Measurements from ENCODE around the gene TMBIM6. TPM values are rescaled to one million over a fixed set of nuclear protein-coding genes. Genes with fewer than 3 reads are reported as not detected.

TMBIM6 gene
- total and polyA plus RNA-seq, 9 of the 15 experiments (the other 6 are each of a cell fraction or from before 2014, with no cell fraction given) = 147 to 1,288 (median 352) TPM

DNA sequence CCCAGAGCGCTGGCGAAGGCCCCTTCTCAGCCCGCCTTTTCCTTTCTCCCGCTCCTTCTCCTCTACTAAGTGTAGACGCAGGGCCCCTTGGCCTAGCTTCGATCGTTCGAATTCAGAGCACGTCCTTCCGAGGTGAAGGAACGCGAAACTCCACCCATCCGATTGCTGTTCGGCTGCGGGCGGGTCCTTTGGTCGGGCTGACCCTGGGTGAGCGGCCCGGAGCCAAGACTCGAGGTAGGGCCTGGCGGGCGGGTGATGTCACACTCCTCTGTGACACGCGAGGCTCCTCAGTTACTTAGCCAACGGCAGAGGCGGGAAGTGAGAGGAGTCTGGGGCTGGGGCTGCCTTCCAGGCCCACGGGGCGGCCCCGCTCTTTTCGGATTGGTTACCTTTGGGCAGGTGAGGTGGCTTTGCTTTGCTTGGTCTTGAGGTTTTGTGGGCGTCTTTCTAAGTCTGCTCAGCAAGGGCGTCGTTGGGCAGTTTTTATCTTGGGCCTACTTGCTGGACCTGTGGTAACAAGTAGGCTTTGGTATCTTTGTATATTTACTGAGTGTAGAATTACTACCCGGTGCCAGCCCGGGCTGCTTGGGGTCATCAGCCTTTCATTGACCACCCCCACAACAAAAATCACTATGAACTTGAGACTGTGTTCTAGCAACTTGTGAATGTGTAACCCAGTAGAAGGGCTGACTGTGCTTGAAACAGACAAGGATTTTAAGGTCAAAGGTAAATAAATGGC, 694 bp downstream of the TMBIM6 start (continued):
- TF ChIP-seq NR2C1 (IDR thresholded peaks at IDR 0.05) (no peak), NR2C1 (tag; IDR thresholded peaks at IDR 0.05) (peak; percentile 17; the same call in 1 of the 2 replicates), ZNF41 (CRISPR knock-in tag; conservative IDR thresholded peaks at IDR 0.05) (no peak), ZNF75A (CRISPR knock-in tag; IDR thresholded peaks at IDR 0.05) (no peak), ZNF23 (CRISPR knock-in tag; IDR thresholded peaks at IDR 0.05) (no peak), JUND (IDR thresholded peaks at IDR 0.05; ENCODE audit: borderline replicate concordance, low read depth, low read length) (peak; percentile 86), JUND (tag; IDR thresholded peaks at IDR 0.05; ENCODE audit: borderline replicate concordance, low read depth, low read length) (peak; percentile 54; the same call in 1 of the 3 replicates), RBM17 (IDR thresholded peaks at IDR 0.05; ENCODE audit: borderline replicate concordance, low read depth, low read length) (no peak), ELF1 (tag; IDR thresholded peaks at IDR 0.05) (peak; percentile 37; the same call in 1 of the 2 replicates), SMAD4 (CRISPR knock-in tag; conservative IDR thresholded peaks at IDR 0.05) (peak; percentile 16), ATF1 (CRISPR knock-in tag; IDR thresholded peaks at IDR 0.05) (no peak), ATF1 (tag; IDR thresholded peaks at IDR 0.05) (peak; percentile 66; the same call in 1 of the 2 replicates), WHSC1 (IDR thresholded peaks at IDR 0.05; ENCODE audit: low read length) (no peak)
- TF ChIP-seq, protein P1, sequence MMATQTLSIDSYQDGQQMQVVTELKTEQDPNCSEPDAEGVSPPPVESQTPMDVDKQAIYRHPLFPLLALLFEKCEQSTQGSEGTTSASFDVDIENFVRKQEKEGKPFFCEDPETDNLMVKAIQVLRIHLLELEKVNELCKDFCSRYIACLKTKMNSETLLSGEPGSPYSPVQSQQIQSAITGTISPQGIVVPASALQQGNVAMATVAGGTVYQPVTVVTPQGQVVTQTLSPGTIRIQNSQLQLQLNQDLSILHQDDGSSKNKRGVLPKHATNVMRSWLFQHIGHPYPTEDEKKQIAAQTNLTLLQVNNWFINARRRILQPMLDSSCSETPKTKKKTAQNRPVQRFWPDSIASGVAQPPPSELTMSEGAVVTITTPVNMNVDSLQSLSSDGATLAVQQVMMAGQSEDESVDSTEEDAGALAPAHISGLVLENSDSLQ (IDR thresholded peaks at IDR 0.05) = peak; percentile 36; the same call in 1 of the 2 replicates
- TF ChIP-seq, protein P2, sequence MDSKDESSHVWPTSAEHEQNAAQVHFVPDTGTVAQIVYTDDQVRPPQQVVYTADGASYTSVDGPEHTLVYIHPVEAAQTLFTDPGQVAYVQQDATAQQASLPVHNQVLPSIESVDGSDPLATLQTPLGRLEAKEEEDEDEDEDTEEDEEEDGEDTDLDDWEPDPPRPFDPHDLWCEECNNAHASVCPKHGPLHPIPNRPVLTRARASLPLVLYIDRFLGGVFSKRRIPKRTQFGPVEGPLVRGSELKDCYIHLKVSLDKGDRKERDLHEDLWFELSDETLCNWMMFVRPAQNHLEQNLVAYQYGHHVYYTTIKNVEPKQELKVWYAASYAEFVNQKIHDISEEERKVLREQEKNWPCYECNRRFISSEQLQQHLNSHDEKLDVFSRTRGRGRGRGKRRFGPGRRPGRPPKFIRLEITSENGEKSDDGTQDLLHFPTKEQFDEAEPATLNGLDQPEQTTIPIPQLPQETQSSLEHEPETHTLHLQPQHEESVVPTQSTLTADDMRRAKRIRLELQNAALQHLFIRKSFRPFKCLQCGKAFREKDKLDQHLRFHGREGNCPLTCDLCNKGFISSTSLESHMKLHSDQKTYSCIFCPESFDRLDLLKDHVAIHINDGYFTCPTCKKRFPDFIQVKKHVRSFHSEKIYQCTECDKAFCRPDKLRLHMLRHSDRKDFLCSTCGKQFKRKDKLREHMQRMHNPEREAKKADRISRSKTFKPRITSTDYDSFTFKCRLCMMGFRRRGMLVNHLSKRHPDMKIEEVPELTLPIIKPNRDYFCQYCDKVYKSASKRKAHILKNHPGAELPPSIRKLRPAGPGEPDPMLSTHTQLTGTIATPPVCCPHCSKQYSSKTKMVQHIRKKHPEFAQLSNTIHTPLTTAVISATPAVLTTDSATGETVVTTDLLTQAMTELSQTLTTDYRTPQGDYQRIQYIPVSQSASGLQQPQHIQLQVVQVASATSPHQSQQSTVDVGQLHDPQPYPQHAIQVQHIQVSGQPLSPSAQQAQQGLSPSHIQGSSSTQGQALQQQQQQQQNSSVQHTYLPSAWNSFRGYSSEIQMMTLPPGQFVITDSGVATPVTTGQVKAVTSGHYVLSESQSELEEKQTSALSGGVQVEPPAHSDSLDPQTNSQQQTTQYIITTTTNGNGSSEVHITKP (IDR thresholded peaks at IDR 0.05; ENCODE audit: partially characterized antibody) = peak; percentile 77
- TF ChIP-seq, protein P3, sequence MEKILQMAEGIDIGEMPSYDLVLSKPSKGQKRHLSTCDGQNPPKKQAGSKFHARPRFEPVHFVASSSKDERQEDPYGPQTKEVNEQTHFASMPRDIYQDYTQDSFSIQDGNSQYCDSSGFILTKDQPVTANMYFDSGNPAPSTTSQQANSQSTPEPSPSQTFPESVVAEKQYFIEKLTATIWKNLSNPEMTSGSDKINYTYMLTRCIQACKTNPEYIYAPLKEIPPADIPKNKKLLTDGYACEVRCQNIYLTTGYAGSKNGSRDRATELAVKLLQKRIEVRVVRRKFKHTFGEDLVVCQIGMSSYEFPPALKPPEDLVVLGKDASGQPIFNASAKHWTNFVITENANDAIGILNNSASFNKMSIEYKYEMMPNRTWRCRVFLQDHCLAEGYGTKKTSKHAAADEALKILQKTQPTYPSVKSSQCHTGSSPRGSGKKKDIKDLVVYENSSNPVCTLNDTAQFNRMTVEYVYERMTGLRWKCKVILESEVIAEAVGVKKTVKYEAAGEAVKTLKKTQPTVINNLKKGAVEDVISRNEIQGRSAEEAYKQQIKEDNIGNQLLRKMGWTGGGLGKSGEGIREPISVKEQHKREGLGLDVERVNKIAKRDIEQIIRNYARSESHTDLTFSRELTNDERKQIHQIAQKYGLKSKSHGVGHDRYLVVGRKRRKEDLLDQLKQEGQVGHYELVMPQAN (IDR thresholded peaks at IDR 0.05; ENCODE audit: borderline replicate concordance) = peak; percentile 22; the same call in 1 of the 2 replicates
- TF ChIP-seq, protein P4, sequence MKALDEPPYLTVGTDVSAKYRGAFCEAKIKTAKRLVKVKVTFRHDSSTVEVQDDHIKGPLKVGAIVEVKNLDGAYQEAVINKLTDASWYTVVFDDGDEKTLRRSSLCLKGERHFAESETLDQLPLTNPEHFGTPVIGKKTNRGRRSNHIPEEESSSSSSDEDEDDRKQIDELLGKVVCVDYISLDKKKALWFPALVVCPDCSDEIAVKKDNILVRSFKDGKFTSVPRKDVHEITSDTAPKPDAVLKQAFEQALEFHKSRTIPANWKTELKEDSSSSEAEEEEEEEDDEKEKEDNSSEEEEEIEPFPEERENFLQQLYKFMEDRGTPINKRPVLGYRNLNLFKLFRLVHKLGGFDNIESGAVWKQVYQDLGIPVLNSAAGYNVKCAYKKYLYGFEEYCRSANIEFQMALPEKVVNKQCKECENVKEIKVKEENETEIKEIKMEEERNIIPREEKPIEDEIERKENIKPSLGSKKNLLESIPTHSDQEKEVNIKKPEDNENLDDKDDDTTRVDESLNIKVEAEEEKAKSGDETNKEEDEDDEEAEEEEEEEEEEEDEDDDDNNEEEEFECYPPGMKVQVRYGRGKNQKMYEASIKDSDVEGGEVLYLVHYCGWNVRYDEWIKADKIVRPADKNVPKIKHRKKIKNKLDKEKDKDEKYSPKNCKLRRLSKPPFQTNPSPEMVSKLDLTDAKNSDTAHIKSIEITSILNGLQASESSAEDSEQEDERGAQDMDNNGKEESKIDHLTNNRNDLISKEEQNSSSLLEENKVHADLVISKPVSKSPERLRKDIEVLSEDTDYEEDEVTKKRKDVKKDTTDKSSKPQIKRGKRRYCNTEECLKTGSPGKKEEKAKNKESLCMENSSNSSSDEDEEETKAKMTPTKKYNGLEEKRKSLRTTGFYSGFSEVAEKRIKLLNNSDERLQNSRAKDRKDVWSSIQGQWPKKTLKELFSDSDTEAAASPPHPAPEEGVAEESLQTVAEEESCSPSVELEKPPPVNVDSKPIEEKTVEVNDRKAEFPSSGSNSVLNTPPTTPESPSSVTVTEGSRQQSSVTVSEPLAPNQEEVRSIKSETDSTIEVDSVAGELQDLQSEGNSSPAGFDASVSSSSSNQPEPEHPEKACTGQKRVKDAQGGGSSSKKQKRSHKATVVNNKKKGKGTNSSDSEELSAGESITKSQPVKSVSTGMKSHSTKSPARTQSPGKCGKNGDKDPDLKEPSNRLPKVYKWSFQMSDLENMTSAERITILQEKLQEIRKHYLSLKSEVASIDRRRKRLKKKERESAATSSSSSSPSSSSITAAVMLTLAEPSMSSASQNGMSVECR (CRISPR knock-in tag; IDR thresholded peaks at IDR 0.05) = peak; percentile 60; the same call in 1 of the 2 replicates

Measured in K562 (cell line).